ENCODE results near the gene CREG2. TPM values are rescaled to one million over a fixed set of nuclear protein-coding genes. Genes with fewer than 3 reads are reported as not detected.
"Not testable (repeated sequence)": the region's sequence is repeated elsewhere in the genome, so short reads cannot be mapped to it uniquely, and the experiment has no call there.

CREG2 gene
- total RNA-seq, 1 experiment from 2014 or later = not detected

DNA sequence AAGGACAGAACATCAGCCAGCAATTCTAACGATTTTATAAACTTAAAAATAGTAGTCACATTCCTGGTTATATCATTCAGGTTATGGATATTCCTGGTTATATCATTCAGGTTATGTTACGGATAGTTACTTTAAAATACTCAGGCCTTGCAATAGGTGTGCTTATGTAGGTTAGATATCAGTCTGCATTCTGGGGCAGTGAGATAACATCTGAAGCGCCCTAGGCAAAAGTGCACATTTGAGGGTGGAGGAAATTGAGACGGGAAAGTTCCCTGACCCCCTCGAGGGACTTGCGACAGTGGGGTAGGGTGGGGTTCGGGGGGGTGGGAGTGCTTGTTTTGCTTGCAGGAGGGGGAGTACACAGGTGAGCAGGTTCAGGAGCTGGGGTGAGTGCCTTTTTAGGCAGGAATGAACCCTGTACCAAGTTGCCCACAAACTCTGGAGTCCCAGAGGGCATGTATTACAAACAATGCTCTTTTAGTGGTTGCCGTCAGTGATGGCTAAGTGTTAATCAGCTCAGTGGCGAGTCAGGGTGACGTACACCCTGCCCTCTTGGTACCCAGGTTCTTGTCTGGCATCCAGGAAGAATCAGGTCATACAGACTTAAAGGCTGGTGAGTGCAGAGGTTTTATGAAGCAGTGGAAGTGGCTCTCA is 31.8 kb downstream of the CREG2 start:
- H3K4me2 ChIP-seq (ENCODE audit: low read depth, low read length, poor library complexity, severe bottlenecking) = no peak overlapping the region
- no peak overlapping the region for H3K9ac ChIP-seq (ENCODE audit: low read length)

DNA sequence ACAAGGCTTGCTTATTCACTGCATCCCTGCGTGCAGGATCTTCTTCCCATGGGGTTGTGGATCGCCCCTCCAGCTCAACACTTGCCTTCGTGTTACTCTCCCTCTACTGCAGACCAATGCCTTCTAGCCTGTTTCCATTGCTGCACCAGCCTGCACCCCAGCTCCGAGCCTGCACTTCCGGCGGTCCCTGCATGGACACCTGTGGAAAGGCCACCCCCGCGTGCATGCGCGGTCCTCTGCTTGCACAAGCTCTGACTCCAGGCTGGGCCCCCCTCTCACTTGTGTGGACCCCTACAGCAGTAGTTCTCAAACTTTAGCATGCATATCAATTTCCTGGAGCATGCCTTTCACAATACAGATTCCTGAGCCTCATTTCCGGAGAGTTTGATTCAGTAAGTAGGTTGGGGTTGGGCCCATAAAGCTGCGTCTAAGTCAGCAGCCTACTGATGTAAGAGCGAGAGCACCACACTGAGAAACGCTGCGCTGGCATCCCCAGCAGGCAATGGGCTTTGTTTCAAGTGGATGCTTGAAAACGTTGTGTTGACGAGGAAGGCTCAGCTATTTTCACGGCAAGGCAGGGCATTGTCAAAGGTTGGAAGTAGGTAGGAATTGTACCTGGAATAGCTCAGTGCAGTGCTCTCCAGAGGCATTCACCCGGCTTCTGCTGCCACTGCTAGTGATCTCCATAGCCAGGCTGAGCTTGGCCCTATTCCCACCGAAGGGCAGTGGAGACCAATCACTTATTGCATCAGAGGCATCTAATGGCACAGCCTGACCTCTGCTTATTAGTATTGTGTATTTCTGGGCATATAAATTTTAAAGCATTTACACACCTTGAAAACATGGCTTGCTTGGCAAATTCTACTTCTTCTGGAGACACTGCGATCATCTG is 32.6 kb downstream of the CREG2 start:
- no peak overlapping the region for H3K4me3 ChIP-seq (ENCODE audit: low read length)
- H2AFZ ChIP-seq (ENCODE audit: low read length) = no peak overlapping the region
- no peak overlapping the region for H3K9ac ChIP-seq (ENCODE audit: low read length)
- H3K9me2 ChIP-seq (replicated peaks; ENCODE audit: insufficient read depth, low read length) = no peaks in the 10 kb centered on the region
- H3K4me2 ChIP-seq (ENCODE audit: low read depth, low read length, poor library complexity, severe bottlenecking) = no peak overlapping the region
- DNase-seq = no peak
- H3K4me1 ChIP-seq (ENCODE audit: low read length) = no peaks in the 10 kb centered on the region
- no peaks in the 10 kb centered on the region for H4K20me1 ChIP-seq (ENCODE audit: insufficient read depth, low read depth, low read length)
- H3K27me3 ChIP-seq (ENCODE audit: low read length) = no peaks in the 10 kb centered on the region
- no peaks in the 10 kb centered on the region for H3K79me2 ChIP-seq (ENCODE audit: low read length)
- no peaks in the 10 kb centered on the region for H3K36me3 ChIP-seq (ENCODE audit: insufficient read depth, low read length)
- H3K9me3 ChIP-seq (ENCODE audit: low read length) = no peaks in the 10 kb centered on the region
- no peak overlapping the region for H3K27ac ChIP-seq (ENCODE audit: low read length)

More for the DNA sequence above, 31.8 kb downstream of the CREG2 start:
- Histone ChIP-seq H3K9me3 (ENCODE audit: low read length) (no peaks in the 10 kb centered on the region), H3K27ac (ENCODE audit: low read length) (no peak overlapping the region), H3K27me3 (ENCODE audit: low read length) (no peaks in the 10 kb centered on the region), H3K36me3 (ENCODE audit: insufficient read depth, low read length) (no peaks in the 10 kb centered on the region), H2AFZ (ENCODE audit: low read length) (no peak overlapping the region), H3K79me2 (ENCODE audit: low read length) (no peaks in the 10 kb centered on the region), H4K20me1 (ENCODE audit: insufficient read depth, low read depth, low read length) (no peaks in the 10 kb centered on the region), H3K9me2 (replicated peaks; ENCODE audit: insufficient read depth, low read length) (no peaks in the 10 kb centered on the region), H3K4me3 (ENCODE audit: low read length) (no peak overlapping the region), H3K4me1 (ENCODE audit: low read length) (no peaks in the 10 kb centered on the region)
- DNase-seq = no peak

DNA sequence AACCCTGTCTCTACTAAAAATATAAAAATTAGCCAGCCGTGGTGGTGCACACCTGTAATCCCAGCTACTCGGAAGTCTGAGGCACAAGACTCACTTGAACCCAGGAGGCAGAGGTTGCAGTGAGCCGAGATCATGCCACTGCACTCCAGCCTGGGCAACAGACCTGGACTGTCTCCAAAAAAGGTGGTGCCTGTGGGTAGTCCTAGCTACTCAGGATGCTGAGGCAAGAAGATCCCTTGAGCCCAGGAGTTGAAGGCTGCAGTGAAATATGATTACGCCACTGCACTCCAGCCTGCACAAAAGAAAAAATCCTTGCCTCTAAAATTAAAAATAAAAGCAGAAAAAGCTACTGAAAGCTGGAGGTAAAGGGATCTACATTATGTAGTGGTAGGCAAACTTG is 34.7 kb downstream of the CREG2 start:
- not testable (repeated sequence) for H3K9me3 ChIP-seq (ENCODE audit: low read length); H3K27ac ChIP-seq (ENCODE audit: low read length); H4K20me1 ChIP-seq (ENCODE audit: insufficient read depth, low read depth, low read length); H2AFZ ChIP-seq (ENCODE audit: low read length); H3K36me3 ChIP-seq (ENCODE audit: insufficient read depth, low read length); H3K9ac ChIP-seq (ENCODE audit: low read length); H3K27me3 ChIP-seq (ENCODE audit: low read length); H3K4me3 ChIP-seq (ENCODE audit: low read length); H3K79me2 ChIP-seq (ENCODE audit: low read length); H3K4me1 ChIP-seq (ENCODE audit: low read length); H3K9me2 ChIP-seq (replicated peaks; ENCODE audit: insufficient read depth, low read length); H3K4me2 ChIP-seq (ENCODE audit: low read depth, low read length, poor library complexity, severe bottlenecking); DNase-seq

DNA sequence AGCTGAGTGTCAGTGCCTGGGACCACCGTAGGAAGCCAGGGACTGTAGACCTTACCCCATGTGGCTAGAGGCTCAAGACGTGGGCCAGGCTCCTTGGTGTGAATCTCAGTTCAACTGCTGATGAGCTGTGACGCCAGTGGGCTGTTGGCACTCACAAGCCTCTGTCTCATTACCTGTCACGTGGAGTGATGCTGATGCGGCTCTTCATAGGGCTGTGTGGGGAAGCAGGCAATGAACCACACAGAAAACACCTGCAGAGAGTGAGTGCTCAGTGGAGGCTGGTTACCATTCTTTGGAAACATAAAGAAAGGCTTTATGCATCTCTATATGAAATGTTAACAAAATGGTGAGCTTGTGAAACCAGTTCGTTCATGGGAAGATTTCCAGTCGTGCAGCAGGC is 36.1 kb downstream of the CREG2 start:
- H3K36me3 ChIP-seq (ENCODE audit: insufficient read depth, low read length) = no peaks in the 10 kb centered on the region
- no peak for DNase-seq
- H3K79me2 ChIP-seq (ENCODE audit: low read length) = no peaks in the 10 kb centered on the region
- H3K9ac ChIP-seq (ENCODE audit: low read length) = no peak overlapping the region
- H3K4me3 ChIP-seq (ENCODE audit: low read length) = no peak overlapping the region
- H4K20me1 ChIP-seq (ENCODE audit: insufficient read depth, low read depth, low read length) = no peaks in the 10 kb centered on the region
- H3K9me3 ChIP-seq (ENCODE audit: low read length) = no peaks in the 10 kb centered on the region
- no peaks in the 10 kb centered on the region for H3K27me3 ChIP-seq (ENCODE audit: low read length)
- H3K4me1 ChIP-seq (ENCODE audit: low read length) = no peaks in the 10 kb centered on the region
- H3K27ac ChIP-seq (ENCODE audit: low read length) = no peak overlapping the region
- H3K9me2 ChIP-seq (replicated peaks; ENCODE audit: insufficient read depth, low read length) = no peaks in the 10 kb centered on the region
- H2AFZ ChIP-seq (ENCODE audit: low read length) = no peak overlapping the region
- no peak overlapping the region for H3K4me2 ChIP-seq (ENCODE audit: low read depth, low read length, poor library complexity, severe bottlenecking)

DNA sequence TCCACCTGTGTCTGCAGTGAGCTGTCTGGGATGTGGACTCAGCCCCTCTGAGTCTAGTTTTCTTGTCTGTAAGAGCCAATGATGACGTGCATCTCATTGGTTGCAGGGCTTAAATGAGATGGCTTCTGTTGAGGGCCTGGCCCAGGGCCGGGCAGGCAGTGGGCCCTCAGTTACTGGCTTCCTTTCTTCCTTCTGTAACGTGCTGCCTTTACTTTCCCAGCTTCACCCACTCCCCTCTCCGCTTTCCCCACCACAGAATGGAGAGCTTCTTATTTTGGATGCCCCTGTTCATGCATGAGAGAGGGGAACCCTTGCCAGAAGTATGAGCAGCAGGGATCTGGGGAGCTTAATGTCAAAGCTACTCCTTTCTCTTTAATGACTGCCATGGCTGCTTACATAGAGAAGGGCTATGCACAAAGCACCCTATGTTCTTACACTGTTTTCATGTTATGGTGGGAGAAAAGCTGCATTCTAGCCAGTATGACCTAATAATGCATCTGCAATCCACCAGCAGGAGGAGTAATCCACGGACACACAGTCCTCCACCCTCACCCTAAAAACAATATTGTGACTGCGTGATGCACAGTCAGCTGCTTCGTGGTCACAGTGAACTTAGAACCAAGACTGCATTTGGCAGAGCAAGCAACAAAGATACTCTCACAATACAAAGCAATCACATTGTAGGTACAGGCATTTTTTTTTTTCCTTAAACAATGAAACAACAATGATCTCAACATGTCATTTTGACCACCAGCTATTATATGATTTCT is 37.2 kb downstream of the CREG2 start:
- Histone ChIP-seq H2AFZ (ENCODE audit: low read length) (no peak overlapping the region), H3K4me3 (ENCODE audit: low read length) (no peak overlapping the region), H3K4me2 (ENCODE audit: low read depth, low read length, poor library complexity, severe bottlenecking) (no peak overlapping the region), H3K9me3 (ENCODE audit: low read length) (no peaks in the 10 kb centered on the region), H3K27me3 (ENCODE audit: low read length) (no peaks in the 10 kb centered on the region), H3K36me3 (ENCODE audit: insufficient read depth, low read length) (no peaks in the 10 kb centered on the region), H3K27ac (ENCODE audit: low read length) (no peak overlapping the region), H3K79me2 (ENCODE audit: low read length) (no peaks in the 10 kb centered on the region), H3K9ac (ENCODE audit: low read length) (no peak overlapping the region), H3K9me2 (replicated peaks; ENCODE audit: insufficient read depth, low read length) (no peaks in the 10 kb centered on the region), H3K4me1 (ENCODE audit: low read length) (no peaks in the 10 kb centered on the region), H4K20me1 (ENCODE audit: insufficient read depth, low read depth, low read length) (no peaks in the 10 kb centered on the region)
- DNase-seq = no peak

DNA sequence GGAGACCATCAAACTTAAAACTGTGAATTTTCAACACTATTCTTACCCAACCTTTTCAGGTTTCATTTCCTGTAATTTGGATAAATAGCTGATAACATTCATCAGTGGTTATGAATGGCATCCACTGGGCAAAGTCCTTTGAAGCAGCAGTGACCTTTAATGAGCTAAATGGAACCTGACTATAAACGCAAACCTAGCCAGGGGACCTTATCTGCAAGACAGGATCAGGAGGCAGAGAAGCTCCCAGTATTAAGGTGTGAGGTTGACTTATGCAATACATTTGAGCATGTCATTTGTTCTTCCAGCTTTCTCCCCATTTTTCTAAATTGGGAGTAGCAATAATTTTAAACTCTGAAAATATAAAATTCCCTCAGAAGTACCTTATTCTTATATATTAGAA is 38.4 kb downstream of the CREG2 start:
- no peak for DNase-seq
- Histone ChIP-seq H3K9me2 (replicated peaks; ENCODE audit: insufficient read depth, low read length) (no peaks in the 10 kb centered on the region), H3K36me3 (ENCODE audit: insufficient read depth, low read length) (no peaks in the 10 kb centered on the region), H3K4me3 (ENCODE audit: low read length) (no peak overlapping the region), H3K9me3 (ENCODE audit: low read length) (no peaks in the 10 kb centered on the region), H3K4me1 (ENCODE audit: low read length) (no peaks in the 10 kb centered on the region), H3K9ac (ENCODE audit: low read length) (no peak overlapping the region), H3K27ac (ENCODE audit: low read length) (no peak overlapping the region), H3K79me2 (ENCODE audit: low read length) (no peaks in the 10 kb centered on the region), H4K20me1 (ENCODE audit: insufficient read depth, low read depth, low read length) (no peaks in the 10 kb centered on the region), H3K27me3 (ENCODE audit: low read length) (no peaks in the 10 kb centered on the region), H2AFZ (ENCODE audit: low read length) (no peak overlapping the region), H3K4me2 (ENCODE audit: low read depth, low read length, poor library complexity, severe bottlenecking) (no peak overlapping the region)

DNA sequence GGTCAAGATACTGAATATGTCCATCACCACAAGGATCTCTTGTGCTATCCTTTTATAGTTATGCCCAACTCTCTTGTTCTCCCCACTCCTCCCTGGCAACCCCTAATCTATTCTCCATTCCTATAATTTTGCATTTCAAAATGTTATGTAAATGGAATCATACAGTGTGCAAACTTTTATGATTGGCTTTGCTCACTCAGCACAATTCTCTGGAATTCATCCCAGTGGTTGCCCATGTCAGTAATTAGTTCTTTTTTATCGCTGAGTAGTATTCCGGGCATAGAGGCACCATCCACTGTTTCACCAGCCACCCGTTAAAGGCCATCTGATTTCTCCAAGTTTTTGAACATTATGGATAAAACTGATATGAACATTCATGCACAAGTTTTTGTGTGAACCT is 40.4 kb downstream of the CREG2 start:
- Histone ChIP-seq H3K9ac (ENCODE audit: low read length) (no peak overlapping the region), H3K27me3 (ENCODE audit: low read length) (no peaks in the 10 kb centered on the region), H3K36me3 (ENCODE audit: insufficient read depth, low read length) (no peaks in the 10 kb centered on the region), H2AFZ (ENCODE audit: low read length) (no peak overlapping the region), H3K79me2 (ENCODE audit: low read length) (no peaks in the 10 kb centered on the region), H4K20me1 (ENCODE audit: insufficient read depth, low read depth, low read length) (no peaks in the 10 kb centered on the region), H3K9me2 (replicated peaks; ENCODE audit: insufficient read depth, low read length) (no peaks in the 10 kb centered on the region), H3K4me2 (ENCODE audit: low read depth, low read length, poor library complexity, severe bottlenecking) (no peak overlapping the region), H3K9me3 (ENCODE audit: low read length) (no peaks in the 10 kb centered on the region), H3K4me1 (ENCODE audit: low read length) (no peaks in the 10 kb centered on the region), H3K4me3 (ENCODE audit: low read length) (no peak overlapping the region), H3K27ac (ENCODE audit: low read length) (no peak overlapping the region)
- DNase-seq = no peak

DNA sequence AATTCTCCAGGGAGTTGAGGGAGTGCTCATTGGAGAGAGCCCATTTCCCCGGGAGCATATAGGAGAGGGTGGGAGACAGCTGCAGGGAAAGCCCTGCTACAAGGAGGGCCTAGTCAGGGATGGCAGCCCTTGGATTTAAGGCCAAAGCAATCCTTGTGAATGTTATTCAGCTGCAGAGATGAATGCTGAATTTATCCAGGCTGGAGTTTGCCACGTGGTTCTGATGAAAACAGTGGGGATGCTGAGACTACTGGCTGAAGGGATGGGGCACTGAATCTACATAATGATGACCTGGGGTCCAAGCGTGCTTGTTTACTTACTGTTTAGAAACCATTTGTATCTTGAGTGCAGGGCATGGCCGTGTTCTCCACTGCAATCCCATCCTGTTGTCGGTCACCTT is 43.2 kb downstream of the CREG2 start:
- no peak overlapping the region for H3K4me3 ChIP-seq (ENCODE audit: low read length)
- no peaks in the 10 kb centered on the region for H3K79me2 ChIP-seq (ENCODE audit: low read length)
- H4K20me1 ChIP-seq (ENCODE audit: insufficient read depth, low read depth, low read length) = no peaks in the 10 kb centered on the region
- no peaks in the 10 kb centered on the region for H3K9me3 ChIP-seq (ENCODE audit: low read length)
- no peak overlapping the region for H3K9ac ChIP-seq (ENCODE audit: low read length)
- H3K4me2 ChIP-seq (ENCODE audit: low read depth, low read length, poor library complexity, severe bottlenecking) = no peak overlapping the region
- H3K27ac ChIP-seq (ENCODE audit: low read length) = no peak overlapping the region
- H3K36me3 ChIP-seq (ENCODE audit: insufficient read depth, low read length) = no peaks in the 10 kb centered on the region
- H2AFZ ChIP-seq (ENCODE audit: low read length) = no peak overlapping the region
- H3K4me1 ChIP-seq (ENCODE audit: low read length) = no peaks in the 10 kb centered on the region
- DNase-seq = no peak
- H3K27me3 ChIP-seq (ENCODE audit: low read length) = no peaks in the 10 kb centered on the region
- H3K9me2 ChIP-seq (replicated peaks; ENCODE audit: insufficient read depth, low read length) = no peaks in the 10 kb centered on the region

Data from Karpas-422 (cell line).